ENCODE results near the gene USP43.

USP43 gene

DNA sequence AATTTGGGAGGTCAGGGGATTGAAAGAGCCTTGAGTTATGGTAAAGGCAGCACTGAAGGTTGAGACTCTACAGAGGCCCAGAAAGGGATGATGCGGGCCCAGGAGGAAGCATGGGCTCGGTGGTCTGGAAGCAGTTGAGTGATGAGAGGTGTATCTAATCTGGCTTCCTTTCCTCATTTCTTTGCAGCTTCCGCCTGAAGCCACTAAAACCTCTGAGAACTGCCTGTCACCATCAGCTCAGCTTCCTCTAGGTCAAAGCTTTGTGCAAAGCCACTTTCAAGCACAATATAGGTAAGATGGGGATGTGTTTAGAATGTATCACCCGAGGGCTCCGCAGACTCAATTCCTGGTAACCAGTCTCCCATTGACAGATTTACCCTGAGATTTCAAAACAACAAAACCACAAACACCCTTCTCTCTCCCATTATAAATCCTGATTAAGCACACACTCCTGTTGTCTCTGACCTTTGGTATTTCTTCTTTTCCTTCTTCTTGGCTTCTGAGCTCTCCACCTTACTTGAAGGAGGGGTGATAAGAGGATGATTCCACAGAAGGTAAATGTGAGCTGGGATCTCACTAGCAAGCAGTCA, 21.2 kb downstream of the USP43 start:
- Histone ChIP-seq H4K20me1 (ENCODE audit: insufficient read depth, low read length) (no peaks in the 10 kb centered on the region), H3K4me1 (ENCODE audit: insufficient read depth, low read length) (no peaks in the 10 kb centered on the region), H3K4me2 (ENCODE audit: insufficient read depth, low read length) (no peak overlapping the region), H3K27me3 (ENCODE audit: insufficient read depth, low read length, poor library complexity) (no peaks in the 10 kb centered on the region), H3K9me3 (ENCODE audit: insufficient read depth, low read length, severe bottlenecking) (no peaks in the 10 kb centered on the region), H2AFZ (ENCODE audit: low read depth, low read length) (no peak overlapping the region), H3K27ac (ENCODE audit: low read length) (no peak overlapping the region), H3K9ac (ENCODE audit: low read depth, low read length) (no peak overlapping the region), H3K36me3 (ENCODE audit: insufficient read depth, low read length) (no peaks in the 10 kb centered on the region), H3K4me3 (ENCODE audit: low read depth in 1 of 2, low read length in 2 of 2) (no peak overlapping the region), H3K79me2 (ENCODE audit: insufficient read depth, low read length) (no peaks in the 10 kb centered on the region)
- no peak for DNase-seq
- no peak for ATAC-seq (ENCODE audit: insufficient read depth, low read depth)
- TF ChIP-seq, protein P1, sequence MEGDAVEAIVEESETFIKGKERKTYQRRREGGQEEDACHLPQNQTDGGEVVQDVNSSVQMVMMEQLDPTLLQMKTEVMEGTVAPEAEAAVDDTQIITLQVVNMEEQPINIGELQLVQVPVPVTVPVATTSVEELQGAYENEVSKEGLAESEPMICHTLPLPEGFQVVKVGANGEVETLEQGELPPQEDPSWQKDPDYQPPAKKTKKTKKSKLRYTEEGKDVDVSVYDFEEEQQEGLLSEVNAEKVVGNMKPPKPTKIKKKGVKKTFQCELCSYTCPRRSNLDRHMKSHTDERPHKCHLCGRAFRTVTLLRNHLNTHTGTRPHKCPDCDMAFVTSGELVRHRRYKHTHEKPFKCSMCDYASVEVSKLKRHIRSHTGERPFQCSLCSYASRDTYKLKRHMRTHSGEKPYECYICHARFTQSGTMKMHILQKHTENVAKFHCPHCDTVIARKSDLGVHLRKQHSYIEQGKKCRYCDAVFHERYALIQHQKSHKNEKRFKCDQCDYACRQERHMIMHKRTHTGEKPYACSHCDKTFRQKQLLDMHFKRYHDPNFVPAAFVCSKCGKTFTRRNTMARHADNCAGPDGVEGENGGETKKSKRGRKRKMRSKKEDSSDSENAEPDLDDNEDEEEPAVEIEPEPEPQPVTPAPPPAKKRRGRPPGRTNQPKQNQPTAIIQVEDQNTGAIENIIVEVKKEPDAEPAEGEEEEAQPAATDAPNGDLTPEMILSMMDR (IDR thresholded peaks at IDR 0.05; ENCODE audit: borderline replicate concordance, extremely low read depth, low read length, poor library complexity, severe bottlenecking), result no peak
- TF ChIP-seq EZH2 (IDR thresholded peaks at IDR 0.05; ENCODE audit: borderline replicate concordance, low read depth, low read length, severe bottlenecking), result no peak

GRCh38 chr17:9668517-9668916, 23.2 kb downstream of the USP43 start:
- DNase-seq (no peak), ATAC-seq (ENCODE audit: insufficient read depth, low read depth) (no peak)
- no peak overlapping the region for H3K9ac ChIP-seq (ENCODE audit: low read depth, low read length)
- H3K4me3 ChIP-seq (ENCODE audit: low read depth in 1 of 2, low read length in 2 of 2), result no peak overlapping the region
- H2AFZ ChIP-seq (ENCODE audit: low read depth, low read length), result no peak overlapping the region
- no peak overlapping the region for H3K27ac ChIP-seq (ENCODE audit: low read length)
- H3K4me2 ChIP-seq (ENCODE audit: insufficient read depth, low read length), result no peak overlapping the region
- H3K27me3 ChIP-seq (ENCODE audit: insufficient read depth, low read length, poor library complexity), result no peaks in the 10 kb centered on the region
- no peaks in the 10 kb centered on the region for H3K4me1 ChIP-seq (ENCODE audit: insufficient read depth, low read length)
- no peaks in the 10 kb centered on the region for H3K36me3 ChIP-seq (ENCODE audit: insufficient read depth, low read length)
- no peaks in the 10 kb centered on the region for H4K20me1 ChIP-seq (ENCODE audit: insufficient read depth, low read length)
- H3K9me3 ChIP-seq (ENCODE audit: insufficient read depth, low read length, severe bottlenecking), result no peaks in the 10 kb centered on the region
- TF ChIP-seq, protein P1 (IDR thresholded peaks at IDR 0.05; ENCODE audit: borderline replicate concordance, extremely low read depth, low read length, poor library complexity, severe bottlenecking), result no peak
- TF ChIP-seq EZH2 (IDR thresholded peaks at IDR 0.05; ENCODE audit: borderline replicate concordance, low read depth, low read length, severe bottlenecking), result no peak
- no peaks in the 10 kb centered on the region for H3K79me2 ChIP-seq (ENCODE audit: insufficient read depth, low read length)

DNA sequence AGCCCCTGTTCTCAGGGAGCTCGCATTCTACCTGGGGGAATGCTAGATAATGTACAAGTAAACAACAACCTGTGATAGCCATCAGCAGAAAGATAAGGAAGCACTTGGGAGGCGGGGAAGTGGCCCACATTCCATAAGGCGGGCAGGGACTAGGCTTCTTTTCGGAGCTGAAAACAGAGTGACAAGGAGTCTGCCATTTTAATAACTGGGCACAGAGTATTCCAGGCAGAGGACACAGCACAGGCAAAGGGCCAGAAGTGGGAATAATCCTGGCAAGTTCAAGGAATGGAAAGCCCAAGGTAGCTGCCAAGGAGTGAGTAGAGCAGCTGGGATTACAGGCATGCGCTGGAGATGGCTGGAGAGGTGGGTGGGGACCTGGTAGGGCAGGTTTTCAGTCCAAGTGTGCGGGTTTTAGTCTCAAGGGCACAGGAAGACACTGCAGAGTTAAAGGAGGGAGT, 24.3 kb downstream of the USP43 start:
- H2AFZ ChIP-seq (ENCODE audit: low read depth, low read length), result no peak overlapping the region
- no peaks in the 10 kb centered on the region for H4K20me1 ChIP-seq (ENCODE audit: insufficient read depth, low read length)
- H3K9ac ChIP-seq (ENCODE audit: low read depth, low read length), result no peak overlapping the region
- no peaks in the 10 kb centered on the region for H3K4me1 ChIP-seq (ENCODE audit: insufficient read depth, low read length)
- no peak overlapping the region for H3K4me3 ChIP-seq (ENCODE audit: low read depth in 1 of 2, low read length in 2 of 2)
- no peak overlapping the region for H3K27ac ChIP-seq (ENCODE audit: low read length)
- H3K27me3 ChIP-seq (ENCODE audit: insufficient read depth, low read length, poor library complexity), result no peaks in the 10 kb centered on the region
- H3K9me3 ChIP-seq (ENCODE audit: insufficient read depth, low read length, severe bottlenecking), result no peaks in the 10 kb centered on the region
- TF ChIP-seq EZH2 (IDR thresholded peaks at IDR 0.05; ENCODE audit: borderline replicate concordance, low read depth, low read length, severe bottlenecking), result no peak
- TF ChIP-seq, protein P1 (IDR thresholded peaks at IDR 0.05; ENCODE audit: borderline replicate concordance, extremely low read depth, low read length, poor library complexity, severe bottlenecking), result no peak
- H3K36me3 ChIP-seq (ENCODE audit: insufficient read depth, low read length), result no peaks in the 10 kb centered on the region
- H3K79me2 ChIP-seq (ENCODE audit: insufficient read depth, low read length), result no peaks in the 10 kb centered on the region
- DNase-seq (no peak), ATAC-seq (ENCODE audit: insufficient read depth, low read depth) (no peak)
- H3K4me2 ChIP-seq (ENCODE audit: insufficient read depth, low read length), result no peak overlapping the region
